ENCODE measurements around the gene PIEZO2. TPM values are rescaled to one million over a fixed set of nuclear protein-coding genes. Genes with fewer than 3 reads are reported as not detected.

The PIEZO2 gene
- polyA plus RNA-seq, 1 donor from 2014 or later = 0.30 TPM

DNA sequence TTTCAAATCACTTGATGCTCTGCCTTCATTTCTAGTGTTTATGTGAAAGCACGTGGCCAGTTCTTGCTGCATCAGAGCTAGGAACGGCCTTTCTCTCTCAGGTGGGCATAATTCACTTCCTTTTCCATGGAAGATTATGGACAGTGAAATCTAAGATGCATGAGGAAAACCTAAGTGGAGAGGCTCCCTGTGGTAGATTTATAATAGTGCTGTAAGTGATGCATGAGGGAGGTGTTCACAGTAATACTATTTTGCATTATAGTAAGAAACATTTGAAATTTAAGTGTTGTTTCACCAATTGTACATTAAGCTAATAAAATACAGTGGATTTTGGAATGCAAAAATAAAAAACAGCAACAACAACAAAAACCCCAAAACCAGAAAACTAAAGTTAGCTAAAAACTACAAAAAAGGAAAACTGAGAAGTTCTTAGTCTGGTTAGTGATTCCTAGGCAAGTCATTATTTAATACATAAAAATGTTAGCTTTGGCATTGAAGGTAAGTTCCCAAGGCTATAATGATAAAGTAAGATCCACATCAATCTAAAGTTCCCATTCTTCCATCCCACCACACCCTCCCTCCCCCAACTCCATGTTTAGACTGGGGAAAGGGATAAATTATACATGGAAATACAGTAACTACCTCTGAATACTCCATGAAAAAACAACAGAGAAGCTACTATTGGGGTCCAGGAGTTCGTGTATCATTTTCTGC lies 469.7 kb downstream of the PIEZO2 start:
- H3K9me2 ChIP-seq (ENCODE audit: insufficient read depth, low read length) = no peaks in the 10 kb centered on the region
- no peak overlapping the region for H2AFZ ChIP-seq (ENCODE audit: low read depth, low read length)
- no peak overlapping the region for H3K4me3 ChIP-seq (ENCODE audit: low read length)
- no peaks in the 10 kb centered on the region for H3K27me3 ChIP-seq (ENCODE audit: insufficient read depth, low read depth, low read length)
- H3K79me2 ChIP-seq (replicated peaks; ENCODE audit: insufficient read depth, low read length) = no peaks in the 10 kb centered on the region
- no peak overlapping the region for H3K9ac ChIP-seq (ENCODE audit: low read length)
- TF ChIP-seq, protein P1, sequence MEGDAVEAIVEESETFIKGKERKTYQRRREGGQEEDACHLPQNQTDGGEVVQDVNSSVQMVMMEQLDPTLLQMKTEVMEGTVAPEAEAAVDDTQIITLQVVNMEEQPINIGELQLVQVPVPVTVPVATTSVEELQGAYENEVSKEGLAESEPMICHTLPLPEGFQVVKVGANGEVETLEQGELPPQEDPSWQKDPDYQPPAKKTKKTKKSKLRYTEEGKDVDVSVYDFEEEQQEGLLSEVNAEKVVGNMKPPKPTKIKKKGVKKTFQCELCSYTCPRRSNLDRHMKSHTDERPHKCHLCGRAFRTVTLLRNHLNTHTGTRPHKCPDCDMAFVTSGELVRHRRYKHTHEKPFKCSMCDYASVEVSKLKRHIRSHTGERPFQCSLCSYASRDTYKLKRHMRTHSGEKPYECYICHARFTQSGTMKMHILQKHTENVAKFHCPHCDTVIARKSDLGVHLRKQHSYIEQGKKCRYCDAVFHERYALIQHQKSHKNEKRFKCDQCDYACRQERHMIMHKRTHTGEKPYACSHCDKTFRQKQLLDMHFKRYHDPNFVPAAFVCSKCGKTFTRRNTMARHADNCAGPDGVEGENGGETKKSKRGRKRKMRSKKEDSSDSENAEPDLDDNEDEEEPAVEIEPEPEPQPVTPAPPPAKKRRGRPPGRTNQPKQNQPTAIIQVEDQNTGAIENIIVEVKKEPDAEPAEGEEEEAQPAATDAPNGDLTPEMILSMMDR (IDR thresholded peaks at IDR 0.05; ENCODE audit: poor library complexity, severe bottlenecking) = no peak
- no peak for TF ChIP-seq SMC3 (conservative IDR thresholded peaks at IDR 0.05; ENCODE audit: poor library complexity)
- no peak for TF ChIP-seq POLR2AphosphoS5 (IDR thresholded peaks at IDR 0.05)
- H3K4me2 ChIP-seq (ENCODE audit: low read length) = no peak overlapping the region
- H3K36me3 ChIP-seq (ENCODE audit: insufficient read depth, low read length) = no peaks in the 10 kb centered on the region
- H3K27ac ChIP-seq (ENCODE audit: low read length) = no peak overlapping the region
- H3F3A ChIP-seq (ENCODE audit: insufficient read depth, low read length, poor library complexity, severe bottlenecking) = no peaks in the 10 kb centered on the region
- H3K9me3 ChIP-seq (ENCODE audit: low read length) = no peaks in the 10 kb centered on the region
- H4K20me1 ChIP-seq (ENCODE audit: insufficient read depth) = no peaks in the 10 kb centered on the region

DNA sequence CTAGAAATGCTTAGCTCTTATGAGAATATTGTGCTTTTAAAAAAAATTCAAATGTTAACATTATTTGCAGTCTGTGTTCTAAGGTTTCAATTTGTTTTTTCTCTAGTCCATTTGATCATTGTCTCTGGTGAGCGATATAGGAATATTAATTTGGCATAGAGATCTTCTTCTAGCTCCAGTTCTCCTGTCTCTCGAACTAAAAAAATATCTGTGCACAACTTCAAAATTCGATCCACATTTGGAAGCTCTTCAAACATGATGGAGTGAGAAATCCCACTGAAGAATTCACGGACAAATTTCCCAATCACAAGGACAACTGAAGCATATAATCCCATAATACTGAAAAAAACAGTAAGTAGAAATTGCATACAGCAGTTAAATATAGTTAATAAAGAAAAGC lies 477.9 kb downstream of the PIEZO2 start:
- no peaks in the 10 kb centered on the region for H3F3A ChIP-seq (ENCODE audit: insufficient read depth, low read length, poor library complexity, severe bottlenecking)
- H3K79me2 ChIP-seq (replicated peaks; ENCODE audit: insufficient read depth, low read length) = no peaks in the 10 kb centered on the region
- no peak for TF ChIP-seq SMC3 (conservative IDR thresholded peaks at IDR 0.05; ENCODE audit: poor library complexity)
- no peak overlapping the region for H3K4me3 ChIP-seq (ENCODE audit: low read length)
- no peaks in the 10 kb centered on the region for H3K36me3 ChIP-seq (ENCODE audit: insufficient read depth, low read length)
- H3K9me2 ChIP-seq (ENCODE audit: insufficient read depth, low read length) = no peaks in the 10 kb centered on the region
- H3K4me2 ChIP-seq (ENCODE audit: low read length) = no peak overlapping the region
- no peak overlapping the region for H3K9ac ChIP-seq (ENCODE audit: low read length)
- no peak overlapping the region for H2AFZ ChIP-seq (ENCODE audit: low read depth, low read length)
- H3K27me3 ChIP-seq (ENCODE audit: insufficient read depth, low read depth, low read length) = no peaks in the 10 kb centered on the region
- H3K9me3 ChIP-seq (ENCODE audit: low read length) = no peaks in the 10 kb centered on the region
- no peaks in the 10 kb centered on the region for H4K20me1 ChIP-seq (ENCODE audit: insufficient read depth)
- H3K27ac ChIP-seq (ENCODE audit: low read length) = no peak overlapping the region

DNA sequence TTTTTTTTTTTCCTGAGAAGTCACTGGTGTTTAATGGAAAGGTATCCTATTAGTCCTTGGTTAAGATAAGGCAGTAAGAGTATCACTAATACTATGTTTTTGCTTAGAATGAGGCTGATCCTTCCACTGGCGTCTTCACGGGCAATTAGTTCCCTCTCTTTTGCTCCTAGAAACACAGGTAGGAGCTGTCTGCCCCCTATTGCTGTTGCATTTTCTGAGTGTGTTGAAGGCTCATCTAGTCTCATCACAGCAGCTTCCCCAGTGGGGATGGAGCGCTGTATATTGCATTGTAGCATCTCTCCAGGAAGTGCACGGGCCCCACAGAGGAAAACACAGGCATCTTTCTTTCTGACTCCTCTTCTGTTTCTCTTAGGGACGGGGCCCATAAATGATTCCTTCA lies 478.5 kb downstream of the PIEZO2 start:
- Histone ChIP-seq H3F3A (ENCODE audit: insufficient read depth, low read length, poor library complexity, severe bottlenecking) (no peaks in the 10 kb centered on the region), H3K4me3 (ENCODE audit: low read length) (no peak overlapping the region), H3K79me2 (replicated peaks; ENCODE audit: insufficient read depth, low read length) (no peaks in the 10 kb centered on the region), H3K9ac (ENCODE audit: low read length) (no peak overlapping the region), H3K9me2 (ENCODE audit: insufficient read depth, low read length) (no peaks in the 10 kb centered on the region), H3K9me3 (ENCODE audit: low read length) (no peaks in the 10 kb centered on the region), H2AFZ (ENCODE audit: low read depth, low read length) (no peak overlapping the region), H3K27ac (ENCODE audit: low read length) (no peak overlapping the region), H4K20me1 (ENCODE audit: insufficient read depth) (no peaks in the 10 kb centered on the region), H3K4me2 (ENCODE audit: low read length) (no peak overlapping the region), H3K27me3 (ENCODE audit: insufficient read depth, low read depth, low read length) (no peaks in the 10 kb centered on the region), H3K36me3 (ENCODE audit: insufficient read depth, low read length) (no peaks in the 10 kb centered on the region)
- TF ChIP-seq SMC3 (conservative IDR thresholded peaks at IDR 0.05; ENCODE audit: poor library complexity) (no peak), EP300 (conservative IDR thresholded peaks at IDR 0.05; ENCODE audit: poor library complexity, severe bottlenecking) (no peak), TAF1 (IDR thresholded peaks at IDR 0.05; ENCODE audit: low read depth) (no peak), RAD21 (conservative IDR thresholded peaks at IDR 0.05) (no peak), EZH2 (IDR thresholded peaks at IDR 0.05; ENCODE audit: borderline replicate concordance, insufficient read depth, low read length, poor library complexity, severe bottlenecking) (no peak), MXI1 (conservative IDR thresholded peaks at IDR 0.05; ENCODE audit: poor library complexity, severe bottlenecking) (no peak), POLR2AphosphoS5 (IDR thresholded peaks at IDR 0.05) (no peak)
- TF ChIP-seq, protein P2, sequence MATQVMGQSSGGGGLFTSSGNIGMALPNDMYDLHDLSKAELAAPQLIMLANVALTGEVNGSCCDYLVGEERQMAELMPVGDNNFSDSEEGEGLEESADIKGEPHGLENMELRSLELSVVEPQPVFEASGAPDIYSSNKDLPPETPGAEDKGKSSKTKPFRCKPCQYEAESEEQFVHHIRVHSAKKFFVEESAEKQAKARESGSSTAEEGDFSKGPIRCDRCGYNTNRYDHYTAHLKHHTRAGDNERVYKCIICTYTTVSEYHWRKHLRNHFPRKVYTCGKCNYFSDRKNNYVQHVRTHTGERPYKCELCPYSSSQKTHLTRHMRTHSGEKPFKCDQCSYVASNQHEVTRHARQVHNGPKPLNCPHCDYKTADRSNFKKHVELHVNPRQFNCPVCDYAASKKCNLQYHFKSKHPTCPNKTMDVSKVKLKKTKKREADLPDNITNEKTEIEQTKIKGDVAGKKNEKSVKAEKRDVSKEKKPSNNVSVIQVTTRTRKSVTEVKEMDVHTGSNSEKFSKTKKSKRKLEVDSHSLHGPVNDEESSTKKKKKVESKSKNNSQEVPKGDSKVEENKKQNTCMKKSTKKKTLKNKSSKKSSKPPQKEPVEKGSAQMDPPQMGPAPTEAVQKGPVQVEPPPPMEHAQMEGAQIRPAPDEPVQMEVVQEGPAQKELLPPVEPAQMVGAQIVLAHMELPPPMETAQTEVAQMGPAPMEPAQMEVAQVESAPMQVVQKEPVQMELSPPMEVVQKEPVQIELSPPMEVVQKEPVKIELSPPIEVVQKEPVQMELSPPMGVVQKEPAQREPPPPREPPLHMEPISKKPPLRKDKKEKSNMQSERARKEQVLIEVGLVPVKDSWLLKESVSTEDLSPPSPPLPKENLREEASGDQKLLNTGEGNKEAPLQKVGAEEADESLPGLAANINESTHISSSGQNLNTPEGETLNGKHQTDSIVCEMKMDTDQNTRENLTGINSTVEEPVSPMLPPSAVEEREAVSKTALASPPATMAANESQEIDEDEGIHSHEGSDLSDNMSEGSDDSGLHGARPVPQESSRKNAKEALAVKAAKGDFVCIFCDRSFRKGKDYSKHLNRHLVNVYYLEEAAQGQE (IDR thresholded peaks at IDR 0.05; ENCODE audit: borderline replicate concordance) = no peak
- TF ChIP-seq, protein P1 (IDR thresholded peaks at IDR 0.05; ENCODE audit: poor library complexity, severe bottlenecking) = no peak
